ENCODE measurements around the gene SUMO3. TPM values are rescaled to one million over a fixed set of nuclear protein-coding genes. Genes with fewer than 3 reads are reported as not detected.

Gene SUMO3
- total RNA-seq, 4 donors from 2014 or later = 41.7 to 56.2 (median 53.7) TPM

DNA sequence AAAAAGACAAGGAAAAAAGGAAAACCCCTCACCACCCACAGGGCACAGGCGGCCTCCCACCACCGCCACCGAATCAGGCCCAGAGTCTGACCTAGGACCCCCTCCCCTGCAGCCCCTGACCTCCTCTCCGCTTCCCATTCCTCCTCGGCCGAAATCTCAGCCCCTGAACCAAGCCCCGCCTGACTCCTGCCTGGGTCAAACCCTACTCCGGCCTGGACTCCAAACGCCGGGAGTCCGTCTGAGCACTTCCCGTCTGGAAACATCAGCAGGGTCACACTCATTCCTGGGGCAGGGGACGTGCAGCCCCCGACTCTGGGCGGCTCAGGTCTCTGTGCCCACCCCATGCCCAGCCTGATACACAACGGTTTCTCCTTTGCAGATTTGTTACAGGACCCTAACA is 26.4 kb upstream of the SUMO3 start:
- no peak overlapping the region for H3K4me3 ChIP-seq
- TF ChIP-seq EP300 (IDR thresholded peaks at IDR 0.05) = no peak
- no peak for TF ChIP-seq CTCF (IDR thresholded peaks at IDR 0.05)
- H3K9me3 ChIP-seq = no peaks in the 10 kb centered on the region
- 73% methylated on average over 10 of the region's 16 CpGs; no CpG with 5 or more reads in 1 of the 2 donors for WGBS, 2 donors (ENCODE audit: low coverage in 1 of 2)
- peaks cover 32% of the 10 kb centered on the region for H3K27me3 ChIP-seq
- H3K36me3 ChIP-seq = peaks cover 0 to 14% of the 10 kb centered on the region in 2 donors
- H3K4me1 ChIP-seq = peaks cover 0 to 21% (median 15%) of the 10 kb centered on the region in 3 donors
- no peak overlapping the region for H3K27ac ChIP-seq
- ATAC-seq = no peak

GRCh38 chr21:44842721-44843445 is 25.0 kb upstream of the SUMO3 start:
- H3K27me3 ChIP-seq = peaks cover 32% of the 10 kb centered on the region
- ATAC-seq = no peak
- H3K36me3 ChIP-seq = peaks cover 0 to under 1% of the 10 kb centered on the region in 2 donors
- WGBS, 2 donors (ENCODE audit: low coverage in 1 of 2) = 0 to 66% methylated on average over 1 to 11 of the region's 23 CpGs
- H3K27ac ChIP-seq = no peak overlapping the region
- no peaks in the 10 kb centered on the region for H3K9me3 ChIP-seq
- TF ChIP-seq POLR2A (IDR thresholded peaks at IDR 0.05) (no peak), POLR2AphosphoS5 (IDR thresholded peaks at IDR 0.05) (no peak), CTCF (IDR thresholded peaks at IDR 0.05) (no peak), EP300 (IDR thresholded peaks at IDR 0.05) (no peak)
- peaks cover 0 to 21% (median 15%) of the 10 kb centered on the region in 3 donors for H3K4me1 ChIP-seq
- H3K4me3 ChIP-seq = no peak overlapping the region

DNA sequence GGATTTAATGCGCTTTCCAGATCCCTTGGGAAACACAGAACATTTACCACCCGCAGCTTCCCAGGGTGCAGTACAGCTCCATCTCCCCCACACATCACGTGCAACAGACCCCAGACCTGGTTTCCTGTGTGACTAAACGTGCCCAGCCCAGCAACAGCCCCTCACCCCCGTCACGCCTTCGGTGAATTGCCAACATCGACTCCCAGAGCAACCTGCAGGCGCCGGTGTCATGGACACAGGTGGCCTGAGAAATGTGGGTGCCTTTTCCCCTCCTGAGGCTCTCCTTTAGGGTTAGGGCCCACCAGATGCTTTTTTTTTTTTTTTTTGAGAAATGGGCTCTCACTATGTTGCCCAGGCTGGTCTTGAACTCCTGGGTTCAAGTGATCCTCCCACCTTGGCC is 24.2 kb upstream of the SUMO3 start:
- 80 to 90% methylated on average over 2 to 4 of the region's 10 CpGs for WGBS, 2 donors (ENCODE audit: low coverage in 1 of 2)
- H3K4me1 ChIP-seq = peaks cover 0 to 20% (median 15%) of the 10 kb centered on the region in 3 donors
- no peaks in the 10 kb centered on the region for H3K36me3 ChIP-seq
- peaks cover 32% of the 10 kb centered on the region for H3K27me3 ChIP-seq
- H3K4me3 ChIP-seq = no peak overlapping the region
- no peak overlapping the region for H3K27ac ChIP-seq
- TF ChIP-seq POLR2AphosphoS5 (IDR thresholded peaks at IDR 0.05) (no peak), POLR2A (IDR thresholded peaks at IDR 0.05) (no peak), EP300 (IDR thresholded peaks at IDR 0.05) (no peak), CTCF (IDR thresholded peaks at IDR 0.05) (no peak)
- H3K9me3 ChIP-seq = no peaks in the 10 kb centered on the region
- no peak for ATAC-seq

GRCh38 chr21:44840771-44841170 is 22.9 kb upstream of the SUMO3 start:
- Histone ChIP-seq H3K9me3 (no peaks in the 10 kb centered on the region), H3K27me3 (peaks cover 32% of the 10 kb centered on the region), H3K4me3 (no peak overlapping the region), H3K4me1 (peaks cover 0 to 15% (median 9%) of the 10 kb centered on the region in 3 donors), H3K27ac (no peak overlapping the region), H3K36me3 (no peaks in the 10 kb centered on the region)
- ATAC-seq = no peak
- TF ChIP-seq POLR2AphosphoS5 (IDR thresholded peaks at IDR 0.05) (no peak), CTCF (IDR thresholded peaks at IDR 0.05) (no peak), EP300 (IDR thresholded peaks at IDR 0.05) (no peak), POLR2A (IDR thresholded peaks at IDR 0.05) (no peak)
- WGBS, 2 donors (ENCODE audit: low coverage in 1 of 2) = 60% methylated on average over 1 of the region's 11 CpGs; no CpG with 5 or more reads in 1 of the 2 donors

GRCh38 chr21:44838951-44839350 is 21.1 kb upstream of the SUMO3 start:
- no peaks in the 10 kb centered on the region for H3K36me3 ChIP-seq
- no peak overlapping the region for H3K27ac ChIP-seq
- no peak overlapping the region for H3K4me3 ChIP-seq
- 93% methylated on average over 3 of the region's 9 CpGs; no CpG with 5 or more reads in 1 of the 2 donors for WGBS, 2 donors (ENCODE audit: low coverage in 1 of 2)
- TF ChIP-seq EP300 (IDR thresholded peaks at IDR 0.05) (no peak), POLR2AphosphoS5 (IDR thresholded peaks at IDR 0.05) (no peak), CTCF (IDR thresholded peaks at IDR 0.05) (no peak), POLR2A (IDR thresholded peaks at IDR 0.05) (no peak)
- no peak for ATAC-seq
- H3K27me3 ChIP-seq = peaks cover 21% of the 10 kb centered on the region
- H3K9me3 ChIP-seq = no peaks in the 10 kb centered on the region
- peaks cover 0 to 8% (median 3%) of the 10 kb centered on the region in 3 donors for H3K4me1 ChIP-seq
